ENCODE data around the gene KLHL15.
"Not testable (repeated sequence)": the region's sequence is repeated elsewhere in the genome, so short reads cannot be mapped to it uniquely, and the experiment has no call there.

The KLHL15 gene

DNA sequence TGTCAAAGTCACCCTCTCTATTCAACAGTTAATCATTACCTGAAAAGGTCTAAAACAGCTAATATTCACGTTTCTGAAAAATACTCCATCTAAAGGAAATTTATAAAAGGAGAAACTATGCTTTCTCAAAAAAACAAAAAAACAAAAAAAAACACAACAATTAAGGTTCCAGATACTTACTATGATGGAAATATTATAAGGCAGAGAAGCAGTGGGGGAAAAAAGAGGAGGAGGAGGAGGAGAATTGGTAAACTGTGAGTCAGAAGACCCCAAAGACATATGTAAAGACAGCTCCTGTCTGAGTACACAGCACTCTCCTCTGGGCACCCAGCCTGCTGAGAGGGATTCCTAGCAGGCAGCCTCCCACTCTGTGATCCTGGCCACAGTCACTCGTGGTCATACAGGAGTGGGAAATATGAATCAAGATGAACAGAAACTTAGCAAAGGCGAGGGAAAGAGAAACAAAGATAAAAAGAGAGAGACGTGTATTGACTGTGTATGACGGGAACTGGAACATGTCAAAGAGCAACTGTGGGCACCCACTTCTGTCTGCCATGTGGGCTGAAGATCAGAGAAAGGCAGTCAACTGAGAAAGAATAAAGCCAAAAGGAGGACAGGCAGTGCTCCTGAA, 12.5 kb downstream of the KLHL15 start:
- no peak for DNase-seq

DNA sequence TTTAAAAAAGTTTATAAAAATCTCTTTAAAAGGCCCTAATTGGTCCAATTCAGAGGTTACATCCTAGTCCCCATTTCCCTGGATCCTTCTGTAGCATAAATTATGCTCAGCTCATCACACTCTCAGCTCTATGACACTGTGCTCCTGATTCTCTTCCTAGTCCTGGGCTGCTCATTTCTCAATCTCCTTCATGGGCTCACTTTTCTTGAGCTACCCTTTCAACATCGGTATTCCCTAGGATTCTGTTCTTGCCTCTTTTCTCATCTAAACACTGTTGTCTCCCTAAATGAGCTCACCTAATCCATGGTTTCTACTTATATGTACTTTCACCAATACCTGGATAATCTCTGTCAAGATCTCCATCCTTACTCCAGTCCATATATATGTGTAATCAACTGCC, 14.7 kb downstream of the KLHL15 start:
- DNase-seq, result no peak

DNA sequence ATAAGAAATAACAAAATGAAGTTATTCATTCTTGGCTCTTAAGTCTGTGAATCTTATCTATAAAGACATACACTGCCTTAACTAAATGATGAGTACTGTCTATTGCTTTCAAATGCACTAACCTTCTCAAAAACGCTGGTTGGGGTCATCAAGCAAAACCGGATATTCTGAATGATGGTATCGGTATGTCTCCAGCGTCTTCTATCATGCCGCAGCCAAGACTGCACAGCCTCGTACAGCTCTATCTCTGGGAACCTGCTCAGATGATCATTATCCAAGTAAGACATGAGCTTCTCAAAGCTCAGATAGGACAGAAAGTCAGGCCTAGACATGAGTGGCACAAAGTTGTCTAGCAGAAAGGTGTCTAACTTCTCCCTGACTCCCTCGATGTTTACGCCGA, 21.1 kb downstream of the KLHL15 start:
- no peak for DNase-seq

DNA sequence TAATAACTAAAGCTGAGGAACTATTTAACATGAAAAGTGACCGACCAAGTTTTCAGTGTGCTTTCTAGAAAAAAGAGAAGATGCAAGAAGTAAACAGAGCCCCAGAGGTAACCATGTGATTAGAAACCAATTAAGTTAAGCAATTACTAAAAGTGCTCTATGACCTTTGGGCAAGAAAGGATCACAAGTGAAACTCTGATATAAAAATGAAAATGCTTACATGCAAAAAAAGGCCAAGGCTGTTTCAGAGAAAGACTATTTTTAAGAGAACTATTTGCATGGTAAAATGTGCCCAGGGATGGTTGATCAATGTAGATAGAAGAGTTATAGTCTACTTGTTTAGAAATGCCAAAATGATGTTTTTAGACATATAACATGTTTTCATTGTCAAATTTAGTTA, 22.0 kb downstream of the KLHL15 start:
- no peak for DNase-seq

DNA sequence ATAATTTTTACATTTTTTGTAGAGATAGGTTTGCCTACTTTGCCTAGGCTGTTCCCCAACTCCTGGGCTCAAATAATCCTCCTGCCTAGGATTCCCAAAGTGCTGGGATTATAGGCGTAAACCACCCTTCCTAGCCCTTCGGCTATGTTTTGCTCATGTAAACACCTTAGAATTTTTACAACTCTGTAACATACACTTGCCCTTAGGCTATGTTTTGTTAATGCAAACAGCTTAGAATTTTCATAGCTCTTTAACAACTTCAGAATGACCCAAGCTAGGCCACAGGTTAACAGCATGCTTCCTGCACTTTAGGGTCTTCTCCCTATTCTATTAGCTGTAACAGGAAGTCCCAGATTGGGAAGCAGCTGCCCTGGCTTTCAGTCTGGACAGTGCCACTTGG, 24.2 kb downstream of the KLHL15 start:
- no peak for DNase-seq

DNA sequence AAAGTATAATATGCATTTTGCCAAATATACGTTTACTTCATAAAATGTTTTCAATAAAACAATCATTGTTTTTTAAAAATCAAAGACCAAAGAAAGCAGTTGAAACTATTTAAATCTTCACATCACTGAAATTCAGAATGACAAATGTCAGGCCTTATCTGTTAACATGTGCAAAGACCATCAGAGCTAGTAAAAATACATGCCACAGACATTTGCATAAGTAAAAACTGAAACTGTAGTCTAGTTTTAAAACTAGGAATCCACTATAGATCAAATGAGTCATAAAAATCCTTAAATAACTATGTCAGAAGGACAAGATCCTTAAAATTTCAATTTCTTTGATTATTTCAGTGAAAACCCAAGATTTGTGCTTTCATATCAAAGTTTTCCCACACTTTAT, 24.8 kb downstream of the KLHL15 start:
- no peak for DNase-seq

DNA sequence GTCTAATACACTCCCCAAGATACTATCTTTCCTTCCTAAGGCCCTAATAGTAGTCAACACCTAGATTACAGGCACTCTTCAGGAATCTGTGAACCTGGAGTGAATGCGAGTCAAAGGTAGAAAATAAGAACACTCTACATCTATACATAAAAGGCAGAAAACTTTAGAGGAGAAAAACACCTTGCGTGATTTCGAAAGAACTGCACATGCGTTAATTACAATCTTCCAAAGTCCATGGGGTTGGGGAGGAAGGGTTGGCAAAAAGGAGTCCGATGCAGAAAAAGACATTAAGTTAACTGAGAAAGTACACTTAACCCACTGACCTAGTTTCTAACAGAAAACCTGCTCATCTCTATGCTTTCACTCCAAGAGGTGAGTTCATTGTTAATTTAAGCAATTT, 27.3 kb downstream of the KLHL15 start:
- DNase-seq, result no peak

DNA sequence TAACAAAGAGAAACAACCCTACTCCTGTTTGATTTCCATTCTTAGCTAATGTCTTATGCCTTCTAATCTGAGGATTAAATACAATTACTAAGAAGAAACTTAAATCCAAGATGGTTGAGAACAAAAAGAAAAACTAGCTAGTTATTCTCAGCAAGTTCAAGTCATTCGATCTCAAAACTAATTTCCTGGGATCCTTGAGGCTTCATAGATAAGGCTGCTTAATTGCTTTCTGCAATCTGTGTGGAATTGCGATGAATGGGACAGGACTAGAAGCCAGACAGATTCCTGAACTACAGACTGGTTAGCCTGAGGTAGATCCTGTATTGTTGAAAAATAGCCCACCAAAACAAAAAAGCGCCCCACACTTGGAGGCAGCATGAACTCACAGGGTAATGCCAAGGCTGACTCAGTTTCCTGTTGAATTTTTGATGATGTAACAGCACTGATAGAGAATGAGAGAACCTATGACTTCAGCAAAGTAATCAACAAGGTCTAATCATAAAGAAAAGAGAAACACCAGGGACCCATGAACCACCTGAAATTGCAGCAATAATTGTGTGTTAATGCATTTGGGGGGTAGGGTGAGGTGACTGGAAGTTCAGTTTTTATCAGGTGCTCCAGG, 33.9 kb downstream of the KLHL15 start:
- DNase-seq, result peak; percentile 7

DNA sequence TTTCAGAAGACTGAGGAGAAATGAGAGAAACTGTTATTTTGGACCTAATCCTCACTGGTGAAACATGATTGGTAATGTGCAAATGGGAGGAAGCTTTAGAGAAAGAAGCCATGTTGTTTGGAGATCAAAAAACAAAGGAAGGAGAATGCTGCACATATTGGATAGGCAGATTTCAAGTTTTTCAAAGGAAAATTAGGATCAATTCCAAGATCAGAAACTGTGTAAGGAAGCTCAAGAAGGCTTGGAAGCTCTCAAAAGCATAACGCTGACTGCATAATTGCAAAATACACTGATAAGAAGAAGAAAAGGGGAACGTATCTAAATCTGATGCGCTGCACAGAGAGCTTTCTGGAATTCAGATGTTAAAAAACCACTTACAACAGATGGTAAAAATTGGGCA, 34.6 kb downstream of the KLHL15 start:
- DNase-seq, result no peak

DNA sequence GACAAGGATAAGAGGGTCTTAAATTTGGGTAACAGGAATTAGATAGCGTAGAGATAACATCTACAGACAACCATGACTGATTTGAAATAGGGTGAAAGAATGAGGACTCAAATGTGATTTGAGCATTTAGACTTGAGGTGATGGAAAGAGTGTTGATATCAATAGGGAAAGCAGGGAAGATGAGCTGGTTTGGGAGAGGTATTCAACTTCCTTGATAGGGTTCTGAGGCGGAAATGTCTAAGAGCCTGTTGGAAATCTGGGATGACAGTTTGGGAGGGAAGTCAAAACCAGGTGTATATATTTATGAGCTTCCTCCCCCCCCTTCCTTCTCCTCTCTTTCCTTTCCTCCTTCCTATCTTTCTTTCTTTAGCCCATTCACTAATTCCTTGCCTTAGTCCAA, 36.5 kb downstream of the KLHL15 start:
- DNase-seq, result no peak

DNA sequence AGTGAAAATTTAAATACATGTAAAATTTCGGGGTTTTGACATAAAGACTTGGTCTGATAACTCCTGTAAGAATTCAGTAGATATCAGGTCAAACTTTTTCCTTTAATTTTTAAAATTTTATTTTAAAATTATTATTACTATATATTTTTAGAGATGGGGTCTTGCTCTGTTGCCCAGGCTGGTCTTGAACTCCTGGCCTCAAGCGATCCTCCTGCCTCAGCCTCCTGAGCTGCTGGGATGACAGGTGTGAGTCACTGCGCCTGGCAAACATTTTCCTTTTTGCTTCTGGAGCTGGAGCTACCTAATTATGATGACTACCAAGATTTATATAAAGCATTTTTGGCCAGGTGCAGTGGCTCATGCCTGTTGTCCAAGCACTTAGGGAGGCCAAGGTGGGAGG, 37.3 kb downstream of the KLHL15 start:
- DNase-seq, result no peak

DNA sequence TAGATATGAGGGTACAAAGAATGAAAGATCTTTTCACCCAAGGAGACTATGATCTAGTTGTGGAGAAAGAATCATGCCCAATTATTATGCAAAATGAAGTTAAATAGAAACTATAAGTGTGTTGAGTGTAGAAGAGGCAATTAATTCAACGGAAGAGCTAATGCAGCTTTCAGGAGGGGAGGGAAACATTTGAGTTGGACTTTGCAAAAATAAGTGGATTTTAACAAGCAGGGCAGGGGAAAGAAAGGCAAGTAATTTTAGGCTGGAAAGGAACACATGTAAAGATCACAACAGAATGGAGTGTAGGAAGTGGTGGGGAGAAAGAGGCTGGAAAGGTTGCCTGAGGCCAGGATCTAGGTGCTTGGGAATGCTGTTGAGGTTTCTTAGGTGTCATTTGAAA, 44.1 kb downstream of the KLHL15 start:
- DNase-seq, result no peak

DNA sequence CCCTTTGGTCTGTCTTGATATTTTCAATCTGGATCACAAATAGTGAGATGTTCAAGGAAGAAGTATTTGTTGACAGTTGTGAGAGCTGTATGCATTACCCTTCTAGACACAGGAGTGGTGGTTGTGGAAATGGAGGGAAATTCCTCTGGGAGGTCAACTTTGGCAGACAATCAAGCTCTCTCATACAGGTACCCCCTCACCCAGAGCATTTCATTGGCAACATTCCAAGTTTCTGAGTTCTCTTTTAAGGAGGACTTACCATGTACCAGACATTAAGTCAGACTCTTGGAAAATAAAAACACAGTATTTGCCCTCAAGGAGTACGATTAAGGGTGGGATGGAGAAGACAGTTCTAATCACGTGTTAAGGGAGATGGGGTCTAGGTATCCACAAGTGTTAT, 45.3 kb downstream of the KLHL15 start:
- no peak for DNase-seq

DNA sequence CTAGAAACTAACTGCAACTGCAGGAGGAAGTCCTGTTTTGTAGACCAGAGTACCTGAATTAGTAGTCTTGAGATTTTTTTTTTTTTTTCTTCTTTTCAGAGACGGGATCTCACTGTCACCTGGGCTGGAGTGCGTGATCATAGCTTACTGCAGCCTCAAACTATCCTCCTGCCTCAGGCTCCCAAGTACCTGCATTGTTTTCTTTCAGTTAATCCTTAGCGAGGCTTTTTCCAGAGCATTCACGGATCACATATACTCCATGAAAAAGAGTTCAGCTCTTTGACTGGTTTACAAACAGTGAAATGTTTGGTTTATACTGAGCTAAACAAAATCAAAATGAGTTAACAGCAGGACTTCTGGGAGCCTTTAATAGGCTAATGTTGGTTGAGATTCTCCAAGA, 45.8 kb downstream of the KLHL15 start:
- no peak for DNase-seq

DNA sequence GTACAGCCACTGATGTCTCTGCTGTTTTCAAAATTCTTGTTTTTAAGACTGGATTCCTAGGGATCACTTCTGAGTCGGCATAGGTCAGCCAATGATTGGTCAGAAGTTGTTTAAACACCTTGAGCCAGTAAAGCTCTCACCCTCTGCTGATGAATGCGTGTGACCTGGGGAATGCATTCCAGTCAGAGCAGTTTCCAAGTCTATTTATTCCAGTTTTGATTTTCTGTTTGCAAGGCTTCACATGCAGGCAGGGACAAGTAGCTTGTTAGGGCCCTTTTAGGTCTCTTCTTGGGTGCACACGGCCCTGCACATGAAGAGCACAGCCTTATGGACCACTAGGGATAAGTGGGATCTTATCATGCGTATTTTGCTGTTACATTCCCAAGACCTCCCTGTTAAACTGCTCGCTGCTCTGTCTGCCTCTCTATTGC, 47.0 kb downstream of the KLHL15 start:
- DNase-seq, result peak; percentile 1

DNA sequence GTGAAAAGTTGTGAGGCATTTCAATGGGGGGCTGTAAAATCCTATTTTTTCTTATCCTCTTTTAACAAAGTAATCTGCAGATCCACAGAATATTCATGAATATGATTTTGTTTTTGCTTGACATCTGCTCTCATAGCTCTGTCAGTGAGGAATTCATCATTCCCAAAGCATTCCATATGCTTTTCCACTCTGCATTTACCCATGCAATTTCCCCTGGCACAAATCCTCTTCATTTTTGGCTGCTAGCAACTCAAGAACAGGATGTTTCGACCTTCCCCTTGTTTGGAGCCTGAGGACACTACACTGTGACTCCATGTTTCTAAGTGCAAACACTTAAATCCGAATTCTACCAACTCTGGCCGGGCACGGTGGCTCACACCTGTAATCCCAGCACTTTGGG, 48.5 kb downstream of the KLHL15 start:
- DNase-seq, result peak; percentile 4

DNA sequence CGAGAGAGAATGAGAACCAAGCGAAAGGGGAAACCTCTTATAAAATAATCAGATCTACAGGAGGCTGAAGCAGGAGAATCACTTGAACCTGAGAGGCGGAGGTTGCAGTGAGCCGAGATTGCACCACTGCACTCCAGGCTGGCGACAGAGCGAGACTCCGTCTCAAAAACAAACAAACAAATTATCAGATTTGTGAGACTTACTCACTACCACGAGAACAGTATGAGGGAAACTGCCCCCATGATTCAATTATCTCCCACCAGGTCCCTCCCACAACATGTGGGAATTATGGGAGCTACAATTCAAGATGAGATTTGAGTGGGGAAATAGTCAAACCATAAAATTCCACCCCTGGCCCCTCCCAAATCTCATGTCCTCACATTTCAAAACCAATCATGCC, 61.4 kb downstream of the KLHL15 start:
- not testable (repeated sequence) for DNase-seq

DNA sequence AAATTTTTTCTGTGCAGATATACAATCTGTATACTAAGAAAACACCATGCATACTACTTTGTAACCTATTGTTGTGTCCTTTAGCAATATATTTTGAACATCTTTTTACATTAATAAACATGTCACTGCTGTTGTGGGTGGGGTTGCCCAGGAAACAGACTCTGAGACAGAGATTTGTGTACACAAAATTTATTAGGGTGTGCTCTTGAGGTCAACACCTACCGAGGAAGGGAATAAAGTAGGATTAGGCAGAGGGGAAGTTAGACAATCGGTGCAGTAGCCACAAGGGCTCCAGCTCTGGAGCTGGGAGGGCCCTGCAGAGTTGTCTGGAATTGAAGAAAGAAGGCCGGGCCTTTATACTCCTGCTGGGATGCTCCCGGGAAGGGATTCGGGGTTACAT, 62.8 kb downstream of the KLHL15 start:
- no peak for DNase-seq

DNA sequence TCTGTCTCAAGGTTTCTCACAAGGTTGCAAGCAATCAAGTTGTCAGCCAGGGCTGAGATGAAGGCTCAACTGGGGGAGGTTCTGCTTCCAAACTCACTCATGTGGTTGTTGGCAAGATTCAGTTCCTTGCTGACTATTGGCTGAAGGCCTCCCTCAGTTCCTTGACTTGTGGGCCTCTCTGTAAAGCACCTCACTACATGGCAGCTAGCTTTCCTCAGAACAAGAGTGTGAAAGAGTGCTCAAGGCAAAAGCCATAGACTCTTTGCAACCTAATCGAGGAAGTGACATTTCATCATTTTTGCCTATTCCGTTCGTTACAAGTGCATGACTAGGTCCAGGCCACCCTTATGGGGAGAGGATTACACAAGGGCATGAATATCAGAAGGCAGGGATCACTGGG, 67.2 kb downstream of the KLHL15 start:
- DNase-seq, result no peak

DNA sequence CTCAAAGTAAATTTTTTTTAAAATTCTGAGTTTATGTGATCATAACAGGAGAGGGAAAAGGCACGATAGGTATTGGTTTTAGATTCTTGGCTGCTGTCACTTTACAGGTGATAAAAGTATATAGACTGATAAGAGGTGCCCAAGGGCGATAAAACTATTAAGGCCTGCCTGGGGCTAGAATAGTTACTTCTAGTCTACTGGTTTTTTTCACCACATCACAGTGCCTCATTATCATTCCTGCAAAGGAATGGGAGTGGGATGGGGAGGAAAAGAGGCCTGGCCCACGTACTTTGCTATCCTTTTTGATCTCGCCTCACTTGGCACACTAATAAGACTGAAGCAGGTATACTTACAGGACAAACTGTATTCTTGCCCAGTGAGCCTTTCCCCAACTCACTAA, 72.6 kb downstream of the KLHL15 start:
- DNase-seq, result no peak

DNA sequence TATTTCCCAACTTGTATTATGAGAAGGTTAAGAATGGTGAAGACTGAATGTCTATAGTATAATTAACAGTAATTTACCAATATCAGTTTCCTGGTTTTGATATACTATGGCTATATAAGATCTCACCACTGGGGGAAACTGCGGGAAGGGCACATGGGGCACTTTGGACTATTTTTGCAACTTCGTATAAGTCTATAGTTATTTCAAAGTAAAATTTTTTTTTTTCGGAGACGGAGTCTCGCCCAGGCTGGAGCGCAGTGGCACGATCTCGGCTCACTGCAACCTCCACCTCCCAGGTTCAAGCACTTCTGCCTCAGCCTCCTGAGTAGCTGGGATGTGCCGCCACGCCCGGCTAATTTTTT, 73.1 kb downstream of the KLHL15 start:
- no peak for DNase-seq

DNA sequence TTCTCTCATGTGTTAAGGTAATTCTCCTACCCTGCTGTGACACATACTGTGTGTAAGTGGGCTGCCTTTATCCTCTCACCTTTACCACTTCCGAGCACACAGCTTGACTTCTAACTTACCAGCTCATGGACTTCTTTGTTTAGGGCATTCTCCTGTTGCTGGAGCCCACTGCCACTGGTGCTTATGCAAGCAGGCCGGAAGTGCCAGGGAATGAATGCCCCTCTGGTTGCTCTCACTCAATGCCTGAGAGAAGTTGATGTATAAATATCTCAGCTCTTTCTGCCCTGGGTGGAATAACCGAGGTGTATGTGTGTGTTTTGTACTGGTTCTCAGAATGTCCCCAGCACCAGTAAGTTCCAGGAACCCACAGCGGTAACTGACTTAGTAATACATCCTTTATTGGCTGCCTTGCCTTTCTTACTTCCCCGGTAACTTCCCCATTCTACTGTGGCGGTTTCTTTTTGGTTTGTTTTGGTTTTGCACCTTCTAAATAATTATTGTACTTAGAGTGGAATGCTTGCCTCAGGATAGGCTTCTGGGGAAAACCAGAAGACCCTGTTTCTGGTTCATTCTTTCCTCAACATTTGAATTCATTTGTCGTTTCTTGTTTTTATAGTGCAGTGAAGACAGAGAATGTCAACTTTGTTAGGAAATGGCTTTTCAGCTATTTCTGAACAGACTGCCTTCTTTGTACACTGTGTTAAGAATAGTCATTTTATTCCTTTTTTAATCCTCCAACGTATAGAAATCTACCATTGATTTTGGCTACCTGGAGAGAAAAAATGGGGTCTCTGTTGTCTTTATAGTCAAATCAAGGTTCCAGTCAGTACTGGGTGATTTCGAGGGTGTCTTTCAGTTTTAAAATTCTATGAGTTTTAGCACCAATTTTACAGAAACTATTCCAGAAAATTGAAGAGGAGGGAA, 73.7 kb downstream of the KLHL15 start:
- DNase-seq, result no peak

DNA sequence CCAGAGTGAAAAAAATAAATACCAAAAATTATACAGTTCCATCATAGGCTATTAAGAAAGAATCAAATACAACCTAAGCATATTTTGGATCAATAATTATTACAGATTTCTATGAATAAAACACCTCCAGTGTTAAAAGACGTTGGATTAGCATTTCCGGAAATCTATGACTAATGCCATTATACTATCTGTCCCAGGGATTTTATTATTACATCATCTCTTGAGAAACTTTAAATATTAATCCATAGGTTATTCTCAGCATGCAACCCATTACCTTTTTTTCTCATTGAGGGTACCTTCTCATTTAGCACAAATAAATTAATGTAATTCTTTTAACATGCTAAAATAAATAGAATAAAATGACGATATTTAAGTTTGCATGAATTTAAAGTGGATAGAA, 74.6 kb downstream of the KLHL15 start:
- no peak for DNase-seq

DNA sequence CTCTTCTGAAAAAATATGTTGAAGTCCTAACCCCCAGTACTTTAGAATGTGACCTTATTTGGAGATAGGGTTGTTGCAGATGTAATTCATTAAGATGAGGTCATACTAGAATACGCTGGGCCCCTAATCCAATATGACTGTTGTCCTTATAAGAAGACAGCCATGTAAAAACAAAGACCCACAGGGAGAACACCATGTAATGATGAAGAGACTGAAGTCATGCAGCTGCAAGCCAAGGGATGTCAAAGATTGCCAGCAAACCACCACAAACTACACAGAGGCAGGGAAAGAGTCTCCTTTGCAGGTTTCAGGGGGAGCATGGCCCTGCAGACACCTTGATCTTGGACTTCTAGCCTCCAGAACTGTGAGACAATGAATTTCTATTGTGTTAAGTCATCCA, 81.8 kb downstream of the KLHL15 start:
- DNase-seq, result peak; percentile 27

All from fibroblast of skin of right quadriceps (primary cell).